SK-N-SH (cell line): ENCODE results near the gene CDC42EP4. TPM values are rescaled to one million over a fixed set of nuclear protein-coding genes. Genes with fewer than 3 reads are reported as not detected.

ENCODE experiments used
- CTCF ChIA-PET: fragments of 300-600, 350-600 bp; formaldehyde crosslinking; extraction: SDS; loops from one replicate; lab custom pipeline; 2021; lab: Yijun Ruan, JAX
- POLR2A ChIA-PET: fragments of 350-600 bp; sonication (Branson Sonifier 250); formaldehyde crosslinking; extraction: SDS; loops from one replicate; lab custom pipeline; 2020; ENCODE audit warnings: antibody characterized with exemption, inconsistent platforms; lab: Yijun Ruan, JAX
- DNase-seq: peaks from one replicate; pipeline ENCODE4 v3.0.0; 2012
- H2AFZ ChIP-seq: fragments of 200-600 bp; sonication (generic); 2 replicates; pipeline ENCODE4 v1.8.1; 2016; ENCODE audit warnings: antibody characterized with exemption, mild to moderate bottlenecking, low read depth
- H3F3A ChIP-seq: fragments of 200-600 bp; sonication (generic); replicated peaks from 2 replicates; pipeline ENCODE3; 2016; ENCODE audit warnings: antibody characterized with exemption, mild to moderate bottlenecking; ENCODE audit not compliant: insufficient read depth
- H3K27ac ChIP-seq, 2 experiments: fragments of 200-500 bp in 1 of 2; fragments of 200-600 bp in 1 of 2; sonication (Bioruptor generic) in 1 of 2; sonication (generic), shearing (Covaris generic) in 1 of 2; 2 replicates each; pipeline versions ENCODE4 v1.5.1 to v1.6.1; 2014 to 2016; ENCODE audit warnings: low read depth in 2 of 2, inconsistent platforms in 1 of 2, low read length in 1 of 2, mild to moderate bottlenecking in 1 of 2, mixed read lengths in 1 of 2
- H3K27me3 ChIP-seq: fragments of 200-600 bp; sonication (generic), shearing (Covaris generic); 2 replicates; pipeline ENCODE4 v1.6.1; 2016; ENCODE audit warnings: mixed run types; ENCODE audit not compliant: insufficient read depth
- H3K36me3 ChIP-seq, 2 experiments: fragments of 200-500 bp in 1 of 2; fragments of 200-600 bp in 1 of 2; sonication (Bioruptor generic) in 1 of 2; sonication (generic) in 1 of 2; replicated peaks in 1 of 2; 2 replicates each; pipeline versions ENCODE3 to v1.5.1; 2014 to 2016; ENCODE audit warnings: low read length in 1 of 2, mild to moderate bottlenecking in 1 of 2; ENCODE audit not compliant: insufficient read depth in 2 of 2, control insufficient read depth in 1 of 2
- H3K4me1 ChIP-seq, 2 experiments: fragments of 200-500 bp in 1 of 2; fragments of 200-600 bp in 1 of 2; sonication (Bioruptor generic) in 1 of 2; sonication (generic), shearing (Covaris generic) in 1 of 2; 2 replicates each; pipeline versions ENCODE4 v1.5.1 to v1.6.1; 2014 to 2016; ENCODE audit warnings: low read depth in 1 of 2, low read length in 1 of 2, mixed run types in 1 of 2; ENCODE audit not compliant: insufficient read depth in 2 of 2, control insufficient read depth in 1 of 2
- H3K4me2 ChIP-seq: fragments of 200-600 bp; sonication (generic), shearing (Covaris generic); 2 replicates; pipeline ENCODE4 v1.6.1; 2017; ENCODE audit warnings: mixed run types
- H3K4me3 ChIP-seq, 2 experiments: fragments of 200-500 bp in 1 of 2; fragments of 200-600 bp in 1 of 2; sonication (Bioruptor generic) in 1 of 2; sonication (generic), shearing (Covaris generic) in 1 of 2; 2 replicates each; pipeline versions ENCODE4 v1.5.1 to v1.8.1; 2014 to 2016; ENCODE audit warnings: low read depth in 2 of 2, inconsistent platforms in 1 of 2, low read length in 1 of 2, mild to moderate bottlenecking in 1 of 2, mixed read lengths in 1 of 2, moderate library complexity in 1 of 2
- H3K79me2 ChIP-seq: fragments of 200-600 bp; sonication (generic); 2 replicates; pipeline ENCODE4 v1.8.1; 2017; ENCODE audit warnings: mild to moderate bottlenecking; ENCODE audit not compliant: insufficient read depth
- H3K9ac ChIP-seq: fragments of 200-600 bp; sonication (generic); 2 replicates; pipeline ENCODE4 v1.6.1; 2017; ENCODE audit warnings: mixed run types
- H3K9me2 ChIP-seq: fragments of 200-600 bp; sonication (generic); 2 replicates; pipeline ENCODE4 v1.6.1; 2017; ENCODE audit warnings: mixed run types
- H3K9me3 ChIP-seq: fragments of 200-600 bp; sonication (generic); 2 replicates; pipeline ENCODE4 v1.6.1; 2017; ENCODE audit warnings: mixed run types, mild to moderate bottlenecking, moderate library complexity
- H4K20me1 ChIP-seq: fragments of 200-600 bp; sonication (generic); 2 replicates; pipeline ENCODE4 v1.6.1; 2017; ENCODE audit warnings: mild to moderate bottlenecking, mixed run types; ENCODE audit not compliant: insufficient read depth
- CTCF ChIP-seq: fragments of 200-600 bp; sonication (generic); IDR thresholded peaks from 2 replicates; pipeline ENCODE4 v1.6.1; 2017; ENCODE audit warnings: antibody characterized with exemption, mild to moderate bottlenecking, moderate library complexity
- ELF1 ChIP-seq: IDR thresholded peaks from 2 replicates; pipeline ENCODE4 v1.4.0; 2012
- EP300 ChIP-seq, 2 experiments: IDR thresholded peaks; 2 replicates each; pipeline versions ENCODE4 v1.4.0 to v1.6.1; 2012; ENCODE audit warnings: borderline replicate concordance in 1 of 2, low read depth in 1 of 2, low read length in 1 of 2
- EZH2phosphoT487 ChIP-seq: fragments of 200-600 bp; sonication (generic); IDR thresholded peaks from 2 replicates; pipeline ENCODE4 v1.6.1; 2017; ENCODE audit warnings: low read depth, mixed run types, mild to moderate bottlenecking, antibody characterized with exemption, moderate library complexity, borderline replicate concordance
- FOSL2 ChIP-seq: IDR thresholded peaks from 2 replicates; pipeline ENCODE4 v1.4.0; 2012; ENCODE audit warnings: low read depth, mild to moderate bottlenecking, moderate library complexity, borderline replicate concordance
- GABPA ChIP-seq: IDR thresholded peaks from 2 replicates; pipeline ENCODE4 v1.4.0; 2012; ENCODE audit warnings: low read depth, mild to moderate bottlenecking
- JUND ChIP-seq: IDR thresholded peaks from 2 replicates; pipeline ENCODE4 v1.4.0; 2012
- MXI1 ChIP-seq: IDR thresholded peaks from 2 replicates; pipeline ENCODE4 v1.6.1; 2012; ENCODE audit warnings: mild to moderate bottlenecking, low read depth, low read length, improper control_type of control experiment
- NFIC ChIP-seq: IDR thresholded peaks from 2 replicates; pipeline ENCODE4 v1.4.0; 2012; ENCODE audit warnings: borderline replicate concordance
- PBX3 ChIP-seq: IDR thresholded peaks from 2 replicates; pipeline ENCODE4; 2012
- RAD21 ChIP-seq: IDR thresholded peaks from 2 replicates; pipeline ENCODE4 v1.6.1; 2012; ENCODE audit warnings: mild to moderate bottlenecking, low read length
- RCOR1 ChIP-seq: fragments of 150-350 bp; IDR thresholded peaks from 2 replicates; pipeline ENCODE4 v1.6.1; 2017; ENCODE audit warnings: antibody characterized with exemption, low read length
- REST ChIP-seq: IDR thresholded peaks from 2 replicates; pipeline ENCODE4 v1.6.1; 2012; ENCODE audit warnings: mild to moderate bottlenecking, low read depth, low read length, moderate library complexity
- RFX5 ChIP-seq: IDR thresholded peaks from 2 replicates; pipeline ENCODE4 v1.6.1; 2012; ENCODE audit warnings: mild to moderate bottlenecking, improper control_type of control experiment, low read length
- SIN3A ChIP-seq: IDR thresholded peaks from 2 replicates; pipeline ENCODE4 v1.6.1; 2012; ENCODE audit warnings: low read depth, mild to moderate bottlenecking, low read length, moderate library complexity, borderline replicate concordance
- SMC3 ChIP-seq: IDR thresholded peaks from 2 replicates; pipeline ENCODE4 v1.6.1; 2012; ENCODE audit warnings: low read depth, low read length, improper control_type of control experiment
- TCF12 ChIP-seq: IDR thresholded peaks from 2 replicates; pipeline ENCODE4 v1.4.0; 2012
- USF1 ChIP-seq: IDR thresholded peaks from 2 replicates; pipeline ENCODE4 v1.4.0; 2012; ENCODE audit warnings: low read depth, borderline replicate concordance
- YY1 ChIP-seq: IDR thresholded peaks from 2 replicates; pipeline ENCODE4 v1.4.0; 2012; ENCODE audit warnings: low read depth, mild to moderate bottlenecking
- WGBS: methylation state at CpG from one replicate; pipeline ENCODE4 v1.1.6; 2017; ENCODE audit warnings: low lambda C conversion rate; 5-methylcytosine and 5-hydroxymethylcytosine counted together
- polyA plus RNA-seq, 3 experiments: library from polyadenylated mRNA; depleted of rRNA; stranded (reverse); fragments of >200 nt; gene quantifications; 2 replicates each; pipeline ENCODE4 v1.2.3, GENCODE V29; 2012

Gene CDC42EP4
- polyA plus RNA-seq, 1 of the 3 experiments (the other 2 are of a cell fraction): 28.3 TPM

GRCh38 chr17:73349647-73350046 is 37.8 kb upstream of the CDC42EP4 start:
- Histone ChIP-seq H3K4me3 (no peak overlapping the region), H3K4me1 (peaks cover 0 to 24% of the 10 kb centered on the region in 2 experiments; a peak in 1 of 4 replicates), H3K36me3 (no peaks in the 10 kb centered on the region), H2AFZ (no peak overlapping the region), H3K9me2 (no peaks in the 10 kb centered on the region), H3K27ac (no peak overlapping the region; a peak in 1 of 4 replicates), H3K4me2 (no peak overlapping the region), H3K9ac (no peak overlapping the region), H3K79me2 (no peaks in the 10 kb centered on the region), H4K20me1 (no peaks in the 10 kb centered on the region), H3K27me3 (no peaks in the 10 kb centered on the region), H3F3A (no peaks in the 10 kb centered on the region), H3K9me3 (no peaks in the 10 kb centered on the region)
- ChIA-PET POLR2A (interaction anchor here (0.9 to 1.0 kb wide), 2 partner anchors 8 to 39 kb away, joined by 3 to 4 read pairs; no protein-coding TSS in a partner anchor), CTCF (interaction anchor here (0.7 to 2.0 kb wide), 7 partner anchors 8 to 96 kb away, joined by 3 to 7 read pairs (median 5); no protein-coding TSS in a partner anchor)
- TF ChIP-seq RFX5: no peak
- no peak for TF ChIP-seq EZH2phosphoT487
- TF ChIP-seq MXI1: no peak
- TF ChIP-seq SMC3: no peak
- no peak for TF ChIP-seq FOSL2
- no peak for TF ChIP-seq REST
- no peak for TF ChIP-seq ELF1
- TF ChIP-seq RCOR1: no peak
- TF ChIP-seq SIN3A: no peak
- no peak for TF ChIP-seq PBX3
- TF ChIP-seq TCF12: no peak
- TF ChIP-seq JUND: no peak
- no peak for TF ChIP-seq YY1
- no peak for TF ChIP-seq RAD21
- TF ChIP-seq EP300 (IDR thresholded peaks at IDR 0.05; ENCODE audit: borderline replicate concordance in 1 of 2, low read depth in 1 of 2, low read length in 1 of 2): no peak
- no peak for TF ChIP-seq USF1
- no peak for TF ChIP-seq GABPA
- TF ChIP-seq NFIC: no peak
- no peak for TF ChIP-seq CTCF
- DNase-seq: no peak
- 85% methylated on average over 9 of the region's 9 CpGs for WGBS
